Activated T-helper 17 cell treated with anti-CD3 and anti-CD28 coated beads, Interleukin-2, amount 50 U/mL, for 72 hours (primary cell): ENCODE results near the gene SHISA5. TPM values are rescaled to one million over a fixed set of nuclear protein-coding genes. Genes with fewer than 3 reads are reported as not detected.

Experiments used
- ATAC-seq: fragments of 150-1000 bp; cut with Tn5 transposase; replicated peaks from 2 replicates; pipeline ENCODE4 v1.10.0; 2021; ENCODE audit warnings: mild to moderate bottlenecking, moderate library complexity
- H3K27ac Mint-ChIP-seq: one replicate; pipeline ENCODE4 v1.8.0; 2022; ENCODE audit warnings: mixed read lengths
- H3K27me3 Mint-ChIP-seq: one replicate; pipeline ENCODE4 v1.8.0; 2022; ENCODE audit warnings: mixed read lengths
- H3K36me3 Mint-ChIP-seq: one replicate; pipeline ENCODE4 v1.8.0; 2022; ENCODE audit warnings: low read depth, mild to moderate bottlenecking, mixed read lengths
- H3K4me1 Mint-ChIP-seq: one replicate; pipeline ENCODE4 v1.8.0; 2022; ENCODE audit warnings: mixed read lengths
- H3K4me3 Mint-ChIP-seq: one replicate; pipeline ENCODE4 v1.8.0; 2022; ENCODE audit warnings: mild to moderate bottlenecking, mixed read lengths
- H3K9me3 Mint-ChIP-seq: one replicate; pipeline ENCODE4 v1.8.0; 2022; ENCODE audit warnings: mixed read lengths
- total RNA-seq, 2 donors: library from RNA; stranded (reverse); gene quantifications; one replicate each; pipeline ENCODE4 v1.2.3, GENCODE V29; 2022

Gene SHISA5
- total RNA-seq, 2 donors from 2014 or later: 112 to 113 TPM

DNA sequence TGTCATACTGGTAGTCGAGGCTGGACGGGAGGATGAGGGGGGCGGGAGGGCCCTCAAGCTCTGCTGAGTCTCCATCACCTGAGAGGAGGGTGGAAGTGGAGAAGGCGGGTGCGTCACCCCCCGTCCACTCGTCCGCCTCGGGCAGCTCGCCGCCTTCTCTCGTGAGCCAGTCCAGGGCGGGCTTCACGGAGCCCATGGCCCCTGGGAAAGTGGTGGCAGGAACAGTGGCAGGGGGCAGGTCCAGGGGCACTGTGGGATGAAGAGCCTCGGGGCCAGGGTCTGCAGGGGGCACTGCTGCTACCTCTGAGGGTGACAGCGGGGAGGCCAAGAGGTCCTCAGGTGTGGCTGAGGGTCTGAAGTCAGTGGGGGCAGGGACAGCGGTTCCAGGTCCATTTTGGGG, 84.4 kb downstream of the SHISA5 start:
- Mint-ChIP-seq H3K9me3 (no peaks in the 10 kb centered on the region), H3K4me1 (no peaks in the 10 kb centered on the region), H3K36me3 (no peaks in the 10 kb centered on the region), H3K27ac (no peak overlapping the region), H3K27me3 (no peaks in the 10 kb centered on the region), H3K4me3 (no peak overlapping the region)
- no peak for ATAC-seq

DNA sequence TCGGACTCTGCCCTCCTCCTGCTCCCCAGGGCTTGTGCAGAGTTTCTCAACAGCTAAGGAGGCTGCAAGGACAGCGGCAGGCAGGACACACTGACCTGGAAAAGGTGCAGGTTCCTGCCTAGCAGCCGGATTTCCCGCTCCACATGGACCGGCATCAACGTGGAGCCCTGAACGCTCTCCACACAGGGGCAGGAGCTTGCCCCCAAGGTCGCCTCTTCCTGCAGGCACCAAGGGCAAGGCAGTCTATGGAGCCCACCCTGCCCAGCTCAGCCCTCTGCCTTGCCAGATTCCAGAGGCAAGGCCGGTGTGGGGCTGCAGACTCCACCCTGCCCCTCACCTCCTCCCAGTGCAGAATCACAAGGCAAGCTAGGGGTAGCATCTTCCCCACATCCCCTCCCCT, 84.8 kb downstream of the SHISA5 start:
- Mint-ChIP-seq H3K27me3 (no peaks in the 10 kb centered on the region), H3K9me3 (no peaks in the 10 kb centered on the region), H3K4me3 (no peak overlapping the region), H3K36me3 (no peaks in the 10 kb centered on the region), H3K4me1 (no peaks in the 10 kb centered on the region), H3K27ac (no peak overlapping the region)
- no peak for ATAC-seq

DNA sequence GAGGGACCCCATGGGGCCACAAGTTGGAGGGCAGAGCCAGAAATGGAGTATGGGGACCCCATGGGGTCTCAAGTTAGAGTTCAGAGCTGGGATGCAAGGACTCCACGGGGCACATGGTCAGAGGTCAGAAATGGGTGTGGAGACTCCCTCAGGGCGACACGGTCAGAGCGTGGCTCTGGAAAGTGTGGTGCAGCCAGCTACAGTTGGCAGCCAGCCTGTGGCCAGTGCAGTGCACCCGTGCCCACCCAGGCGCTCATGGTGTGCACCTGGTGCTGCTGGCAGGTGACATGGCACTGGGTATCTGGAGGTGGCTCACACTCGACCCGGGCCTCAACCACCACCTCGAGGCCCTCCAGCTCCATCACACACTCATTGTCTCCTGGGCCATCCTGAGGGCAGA, 85.3 kb downstream of the SHISA5 start:
- Mint-ChIP-seq H3K36me3 (no peaks in the 10 kb centered on the region), H3K27me3 (no peaks in the 10 kb centered on the region), H3K9me3 (no peaks in the 10 kb centered on the region), H3K4me3 (no peak overlapping the region), H3K4me1 (no peaks in the 10 kb centered on the region), H3K27ac (no peak overlapping the region)
- no peak for ATAC-seq

DNA sequence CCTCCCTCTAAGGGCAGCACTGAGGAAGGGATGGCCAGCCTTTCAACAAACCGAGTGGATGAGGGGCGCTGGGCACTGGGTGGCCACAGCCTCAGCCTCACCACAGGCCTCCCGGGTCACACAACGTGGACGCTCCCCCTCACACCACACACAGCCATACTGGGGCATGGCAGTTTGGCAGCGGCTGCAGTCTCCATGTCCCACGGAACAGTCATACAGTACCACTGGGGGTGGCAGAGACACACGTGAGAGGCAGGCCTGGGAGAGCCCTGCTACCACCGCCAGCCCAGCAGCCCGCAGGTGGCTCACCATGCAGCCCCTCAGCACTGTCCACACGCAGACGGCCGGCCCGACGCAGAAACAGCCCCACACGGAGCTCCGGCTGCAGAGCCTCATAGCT, 85.8 kb downstream of the SHISA5 start:
- H3K4me3 Mint-ChIP-seq: no peak overlapping the region
- H3K36me3 Mint-ChIP-seq: no peaks in the 10 kb centered on the region
- no peaks in the 10 kb centered on the region for H3K27me3 Mint-ChIP-seq
- ATAC-seq: no peak
- H3K9me3 Mint-ChIP-seq: no peaks in the 10 kb centered on the region
- no peaks in the 10 kb centered on the region for H3K4me1 Mint-ChIP-seq
- H3K27ac Mint-ChIP-seq: no peak overlapping the region

Other genes with a start within 250 kb of the SHISA5 start
- gene NME6, start 202.8 kb downstream of the SHISA5 start, total RNA-seq: 10 to 100 TPM; 26.0 to 30.9 TPM
- not detected for gene SPINK8, start 170.5 kb downstream of the SHISA5 start, total RNA-seq
- gene FBXW12, start 132.0 kb downstream of the SHISA5 start, total RNA-seq: not detected
- gene PLXNB1, start 74.1 kb downstream of the SHISA5 start, total RNA-seq: 1 to 10 TPM; 3.5 to 3.8 TPM
- gene CCDC51, start 64.1 kb downstream of the SHISA5 start, total RNA-seq: 10 to 100 TPM; 15.5 to 28.4 TPM
- 100 to 1,000 TPM; 181 to 328 TPM for gene TMA7, start 63.9 kb downstream of the SHISA5 start, total RNA-seq
- 10 to 100 TPM; 10.5 to 14.9 TPM for gene ATRIP, start 57.4 kb downstream of the SHISA5 start, total RNA-seq
- gene PFKFB4, start 52.6 kb upstream of the SHISA5 start, total RNA-seq: 100 to 1,000 TPM in 1 of 2 donors, 10 to 100 TPM in 1; 52.5 to 277 TPM
- under 1 TPM in 1 of 2 donors, not detected in 1; 0.34 TPM for gene UCN2, start 59.6 kb upstream of the SHISA5 start, total RNA-seq
- gene COL7A1, start 91.2 kb upstream of the SHISA5 start, total RNA-seq: 1 to 10 TPM; 6.1 to 6.3 TPM
- 100 to 1,000 TPM; 177 to 269 TPM for gene UQCRC1, start 105.5 kb upstream of the SHISA5 start, total RNA-seq
- 1 to 10 TPM; 1.0 to 1.1 TPM for gene TMEM89, start 117.6 kb upstream of the SHISA5 start, total RNA-seq
- 10 to 100 TPM; 34.9 to 37.6 TPM for gene SLC26A6, start 131.3 kb upstream of the SHISA5 start, total RNA-seq
- 10 to 100 TPM; 20.3 to 27.1 TPM for gene CELSR3, start 158.7 kb upstream of the SHISA5 start, total RNA-seq
- 100 to 1,000 TPM in 1 of 2 donors, 10 to 100 TPM in 1; 58.0 to 110 TPM for gene NCKIPSD, start 181.7 kb upstream of the SHISA5 start, total RNA-seq
- 10 to 100 TPM; 43.4 to 51.1 TPM for gene IP6K2, start 213.0 kb upstream of the SHISA5 start, total RNA-seq